ENCODE data around the gene AKT1S1. TPM values are rescaled to one million over a fixed set of nuclear protein-coding genes. Genes with fewer than 3 reads are reported as not detected.

Gene AKT1S1
- total RNA-seq, 1 experiment from 2014 or later, result 70.6 TPM

DNA sequence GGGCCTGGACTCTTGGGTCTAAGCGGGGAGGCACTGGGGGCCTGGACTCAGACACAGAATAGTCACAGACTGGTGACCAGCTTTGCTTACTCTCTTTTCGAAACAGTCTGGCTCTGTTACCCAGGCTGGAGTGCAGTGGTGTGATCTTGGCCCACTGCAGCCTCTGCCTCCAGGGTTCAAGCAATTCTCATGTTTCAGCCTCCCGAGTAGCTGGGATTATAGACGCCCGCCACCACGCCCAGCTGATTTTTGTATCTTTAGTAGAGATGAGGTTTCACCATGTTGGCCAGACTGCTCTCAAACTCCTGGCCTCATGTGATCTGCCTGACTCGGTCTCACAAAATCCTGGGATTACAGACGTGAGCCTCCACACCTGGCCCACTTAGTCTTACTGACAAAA, 48.0 kb downstream of the AKT1S1 start:
- no peak for TF ChIP-seq EZH2phosphoT487 (IDR thresholded peaks at IDR 0.05; ENCODE audit: borderline replicate concordance)
- TF ChIP-seq, protein P1, sequence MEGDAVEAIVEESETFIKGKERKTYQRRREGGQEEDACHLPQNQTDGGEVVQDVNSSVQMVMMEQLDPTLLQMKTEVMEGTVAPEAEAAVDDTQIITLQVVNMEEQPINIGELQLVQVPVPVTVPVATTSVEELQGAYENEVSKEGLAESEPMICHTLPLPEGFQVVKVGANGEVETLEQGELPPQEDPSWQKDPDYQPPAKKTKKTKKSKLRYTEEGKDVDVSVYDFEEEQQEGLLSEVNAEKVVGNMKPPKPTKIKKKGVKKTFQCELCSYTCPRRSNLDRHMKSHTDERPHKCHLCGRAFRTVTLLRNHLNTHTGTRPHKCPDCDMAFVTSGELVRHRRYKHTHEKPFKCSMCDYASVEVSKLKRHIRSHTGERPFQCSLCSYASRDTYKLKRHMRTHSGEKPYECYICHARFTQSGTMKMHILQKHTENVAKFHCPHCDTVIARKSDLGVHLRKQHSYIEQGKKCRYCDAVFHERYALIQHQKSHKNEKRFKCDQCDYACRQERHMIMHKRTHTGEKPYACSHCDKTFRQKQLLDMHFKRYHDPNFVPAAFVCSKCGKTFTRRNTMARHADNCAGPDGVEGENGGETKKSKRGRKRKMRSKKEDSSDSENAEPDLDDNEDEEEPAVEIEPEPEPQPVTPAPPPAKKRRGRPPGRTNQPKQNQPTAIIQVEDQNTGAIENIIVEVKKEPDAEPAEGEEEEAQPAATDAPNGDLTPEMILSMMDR (IDR thresholded peaks at IDR 0.05 in 2 of 3, conservative IDR thresholded peaks at IDR 0.05 in 1 of 3; ENCODE audit: borderline replicate concordance in 1 of 3, insufficient read depth in 1 of 3, low read depth in 2 of 3, low read length in 2 of 3), result no peak
- TF ChIP-seq CBX3 (IDR thresholded peaks at IDR 0.05; ENCODE audit: low read depth), result no peak
- TF ChIP-seq EGR1 (IDR thresholded peaks at IDR 0.05; ENCODE audit: low read depth), result no peak
- no peak for TF ChIP-seq SIN3A (IDR thresholded peaks at IDR 0.05; ENCODE audit: low read depth)
- no peak overlapping the region for H3K4me2 ChIP-seq (ENCODE audit: low read length)
- ChIA-PET RAD21 (ENCODE audit: low non-redundant PET in 1 of 2, low total read pairs in 2 of 2, uncharacterized antibody in 2 of 2, unreplicated experiment in 2 of 2) (no interaction called here), CTCF (no interaction called here), POLR2A (interaction anchor here (0.6 kb wide), 1 partner anchor 8 kb away, joined by 3 read pairs; no protein-coding TSS in a partner anchor)
- no peaks in the 10 kb centered on the region for H3K4me1 ChIP-seq (ENCODE audit: control insufficient read depth in 1 of 2, insufficient read depth in 2 of 2, low read length in 2 of 2)
- no peak overlapping the region for H3K4me3 ChIP-seq (replicated peaks in 1 of 2; ENCODE audit: low read depth in 1 of 2, low read length in 2 of 2)
- ATAC-seq (no peak), DNase-seq (ENCODE audit: low read depth, low spot score) (no peak)
- H3K79me2 ChIP-seq (ENCODE audit: insufficient read depth, low read length), result peaks cover 32% of the 10 kb centered on the region
- H3K27me3 ChIP-seq (ENCODE audit: insufficient read depth, low read length), result no peaks in the 10 kb centered on the region
- no peaks in the 10 kb centered on the region for H4K20me1 ChIP-seq (ENCODE audit: insufficient read depth)
- BruUV-seq (replicated peaks), result no TSS peak
- peaks cover 11 to 21% of the 10 kb centered on the region in 2 experiments; a peak in 3 of 4 replicates for H3K36me3 ChIP-seq (ENCODE audit: control insufficient read depth in 1 of 2, insufficient read depth in 2 of 2, low read length in 2 of 2)
- H3K9me2 ChIP-seq (ENCODE audit: insufficient read depth), result no peaks in the 10 kb centered on the region
- H2AFZ ChIP-seq (ENCODE audit: low read depth, low read length, poor library complexity, severe bottlenecking), result no peak overlapping the region
- H3K9ac ChIP-seq (ENCODE audit: low read length), result no peak overlapping the region
- intact Hi-C loops (cut with micrococcal nuclease), result no loop called here
- H3K9me3 ChIP-seq (ENCODE audit: control insufficient read depth in 1 of 2, insufficient read depth in 1 of 2, low read depth in 1 of 2, low read length in 2 of 2), result no peaks in the 10 kb centered on the region
- no peak overlapping the region for H3K27ac ChIP-seq (ENCODE audit: low read depth, low read length)

DNA sequence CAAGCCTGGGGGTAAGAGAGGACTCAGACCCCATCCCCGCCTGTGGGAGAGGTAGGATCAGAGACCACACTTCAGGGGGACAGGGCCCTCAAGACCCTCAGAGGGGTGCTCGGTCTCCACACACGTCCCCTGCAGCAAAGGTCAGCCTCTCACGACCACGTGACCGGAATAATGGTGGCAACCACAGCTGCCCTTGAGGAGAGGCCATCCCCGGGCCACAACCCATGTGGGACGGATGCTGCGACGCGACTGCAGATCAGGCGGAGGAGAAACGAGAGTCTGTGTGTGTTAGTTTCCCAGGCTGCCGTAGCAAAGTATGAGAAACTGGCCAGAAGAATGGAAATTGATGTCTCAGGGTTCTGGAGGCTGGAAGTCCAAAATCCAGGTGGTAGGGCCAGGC, 50.1 kb downstream of the AKT1S1 start:
- Histone ChIP-seq H3K4me2 (ENCODE audit: low read length) (no peak overlapping the region), H3K9me3 (ENCODE audit: control insufficient read depth in 1 of 2, insufficient read depth in 1 of 2, low read depth in 1 of 2, low read length in 2 of 2) (no peaks in the 10 kb centered on the region), H3K9ac (ENCODE audit: low read length) (no peak overlapping the region), H3K4me1 (ENCODE audit: control insufficient read depth in 1 of 2, insufficient read depth in 2 of 2, low read length in 2 of 2) (no peaks in the 10 kb centered on the region), H3K79me2 (ENCODE audit: insufficient read depth, low read length) (peaks cover 46% of the 10 kb centered on the region), H3K9me2 (ENCODE audit: insufficient read depth) (no peaks in the 10 kb centered on the region), H4K20me1 (ENCODE audit: insufficient read depth) (no peaks in the 10 kb centered on the region), H3K4me3 (replicated peaks in 1 of 2; ENCODE audit: low read depth in 1 of 2, low read length in 2 of 2) (no peak overlapping the region), H3K36me3 (ENCODE audit: control insufficient read depth in 1 of 2, insufficient read depth in 2 of 2, low read length in 2 of 2) (peaks cover 8 to 18% of the 10 kb centered on the region in 2 experiments; a peak in 3 of 4 replicates), H2AFZ (ENCODE audit: low read depth, low read length, poor library complexity, severe bottlenecking) (no peak overlapping the region), H3K27ac (ENCODE audit: low read depth, low read length) (no peak overlapping the region), H3K27me3 (ENCODE audit: insufficient read depth, low read length) (no peaks in the 10 kb centered on the region)
- no peak for ATAC-seq
- BruUV-seq (replicated peaks), result no TSS peak
- CTCF ChIA-PET, result no interaction called here
- POLR2A ChIA-PET, result no interaction called here
- no peak for TF ChIP-seq TCF7L2 (IDR thresholded peaks at IDR 0.05; ENCODE audit: borderline replicate concordance, extremely low read depth, insufficient read depth, insufficient read length)
- TF ChIP-seq POLR2AphosphoS5 (IDR thresholded peaks at IDR 0.05; ENCODE audit: low read depth, low read length), result no peak
- no peak for TF ChIP-seq FOSL1 (IDR thresholded peaks at IDR 0.05; ENCODE audit: low read depth)
- no peak for TF ChIP-seq ZNF274 (IDR thresholded peaks at IDR 0.05; ENCODE audit: low read depth, low read length)
- no peak for TF ChIP-seq EZH2phosphoT487 (IDR thresholded peaks at IDR 0.05; ENCODE audit: borderline replicate concordance)
- no peak for TF ChIP-seq CEBPB (IDR thresholded peaks at IDR 0.05; ENCODE audit: low read depth)
- TF ChIP-seq SP1 (IDR thresholded peaks at IDR 0.05; ENCODE audit: low read depth), result no peak
- TF ChIP-seq SRF (IDR thresholded peaks at IDR 0.05; ENCODE audit: low read depth), result no peak
- TF ChIP-seq, protein P2, sequence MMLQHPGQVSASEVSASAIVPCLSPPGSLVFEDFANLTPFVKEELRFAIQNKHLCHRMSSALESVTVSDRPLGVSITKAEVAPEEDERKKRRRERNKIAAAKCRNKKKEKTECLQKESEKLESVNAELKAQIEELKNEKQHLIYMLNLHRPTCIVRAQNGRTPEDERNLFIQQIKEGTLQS (IDR thresholded peaks at IDR 0.05), result no peak
- TF ChIP-seq, protein P1 (IDR thresholded peaks at IDR 0.05 in 2 of 3, conservative IDR thresholded peaks at IDR 0.05 in 1 of 3; ENCODE audit: borderline replicate concordance in 1 of 3, insufficient read depth in 1 of 3, low read depth in 2 of 3, low read length in 2 of 3), result no peak
- intact Hi-C loops (cut with micrococcal nuclease), result no loop called here
- RAD21 ChIA-PET (ENCODE audit: low non-redundant PET in 1 of 2, low total read pairs in 2 of 2, uncharacterized antibody in 2 of 2, unreplicated experiment in 2 of 2), result no interaction called here
- DNase-seq (ENCODE audit: low read depth, low spot score), result no peak
